BJ (cell line): ENCODE measurements around the gene ZNF554. TPM values are rescaled to one million over a fixed set of nuclear protein-coding genes. Genes with fewer than 3 reads are reported as not detected.

ENCODE experiments used
- CTCF ChIA-PET: fragments of 350-600 bp; formaldehyde crosslinking; extraction: SDS; loops from one replicate; lab custom pipeline; 2021; ENCODE audit warnings: antibody characterized with exemption, inconsistent platforms; lab: Yijun Ruan, JAX
- POLR2A ChIA-PET: fragments of 300-600 bp; sonication (Branson Sonifier 250); formaldehyde crosslinking; extraction: SDS; loops from one replicate; lab custom pipeline; 2021; ENCODE audit warnings: antibody characterized with exemption; lab: Charles Lee
- DNase-seq: peaks from one replicate; pipeline ENCODE4 v3.0.0-alpha.2; 2011; ENCODE audit warnings: low read depth
- H3K27me3 ChIP-seq: 2 replicates; pipeline ENCODE4 v1.6.0; 2011; ENCODE audit warnings: low read length; ENCODE audit not compliant: control insufficient read depth, insufficient read depth
- H3K36me3 ChIP-seq: 2 replicates; pipeline ENCODE4 v1.5.1; 2011; ENCODE audit warnings: low read length; ENCODE audit not compliant: control insufficient read depth, insufficient read depth
- H3K4me3 ChIP-seq: 2 replicates; pipeline ENCODE4 v1.5.1; 2011; ENCODE audit warnings: low read depth, mild to moderate bottlenecking, control low read depth, low read length
- CTCF ChIP-seq: IDR thresholded peaks from 2 replicates; pipeline ENCODE4 v1.5.1; 2011; ENCODE audit warnings: low read depth, mild to moderate bottlenecking, control low read depth, inconsistent platforms, low read length, moderate library complexity; ENCODE audit not compliant: insufficient read depth
- polyA plus RNA-seq: library from polyadenylated mRNA; depleted of rRNA; stranded (reverse); fragments of >200 nt; gene quantifications from 2 replicates; pipeline ENCODE4 v1.2.3, GENCODE V29; 2011

Gene ZNF554
- polyA plus RNA-seq, 1 experiment: 2.1 TPM

GRCh38 chr19:2785244-2785997, 34.2 kb upstream of the ZNF554 start, which contains the start of gene THOP1:
THOP1 (plus strand) TSS chr19:2785503; CDS start chr19:2785663, 160 bp downstream.
- peak within 1 kb of the TSS; percentile 97 for H3K4me3 ChIP-seq
- CTCF ChIA-PET: interaction anchor here (0.6 to 1.5 kb wide), 2 partner anchors 18 to 149 kb away, joined by 4 to 5 read pairs; no protein-coding TSS in a partner anchor
- no peak for TF ChIP-seq CTCF
- POLR2A ChIA-PET: interaction anchor here (0.5 to 0.6 kb wide), 2 partner anchors 8 to 36 kb away, joined by 3 read pairs; no protein-coding TSS in a partner anchor
- H3K36me3 ChIP-seq: no peaks in the 10 kb centered on the region; the same call in 1 of the 2 replicates
- DNase-seq: peak; percentile 84
- no peaks in the 10 kb centered on the region for H3K27me3 ChIP-seq

GRCh38 chr19:2787115-2787514, 32.6 kb upstream of the ZNF554 start:
- H3K36me3 ChIP-seq: peaks cover 6% of the 10 kb centered on the region; the same call in 1 of the 2 replicates
- POLR2A ChIA-PET: no interaction called here
- TF ChIP-seq CTCF: no peak
- no peak overlapping the region for H3K4me3 ChIP-seq
- CTCF ChIA-PET: interaction anchor here (1.4 kb wide), 1 partner anchor 33 kb away, joined by 4 read pairs; the partner anchor contains the start of gene ZNF554
- no peaks in the 10 kb centered on the region for H3K27me3 ChIP-seq
- no peak for DNase-seq

DNA sequence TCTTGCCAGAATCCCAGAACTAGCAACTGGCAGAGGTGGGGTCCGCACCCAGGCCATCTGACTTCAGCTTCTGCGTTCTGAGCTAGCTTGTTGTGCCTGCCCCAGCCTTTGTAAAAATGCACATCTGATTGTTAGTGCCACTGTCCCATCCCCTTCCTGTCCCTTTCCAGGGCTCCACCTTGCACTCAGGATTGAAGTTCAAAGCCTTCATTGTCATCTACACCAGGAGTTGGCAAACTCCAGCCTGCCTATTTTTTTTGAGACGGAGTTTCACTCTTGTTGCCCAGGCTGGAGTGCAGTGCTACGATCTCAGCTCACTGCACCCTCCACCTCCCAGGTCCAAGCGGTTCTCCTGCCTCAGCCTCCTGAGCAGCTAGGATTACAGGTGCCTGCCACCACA, 31.4 kb upstream of the ZNF554 start:
- no peak for TF ChIP-seq CTCF
- POLR2A ChIA-PET: no interaction called here
- no peaks in the 10 kb centered on the region for H3K27me3 ChIP-seq
- CTCF ChIA-PET: no interaction called here
- no peak for DNase-seq
- no peak overlapping the region for H3K4me3 ChIP-seq
- peaks cover 6% of the 10 kb centered on the region; the same call in 1 of the 2 replicates for H3K36me3 ChIP-seq

- no peak overlapping the region for H3K4me3 ChIP-seq
- TF ChIP-seq CTCF: no peak
- POLR2A ChIA-PET: no interaction called here
- DNase-seq: no peak
- peaks cover 9% of the 10 kb centered on the region for H3K36me3 ChIP-seq
- no peaks in the 10 kb centered on the region for H3K27me3 ChIP-seq
- CTCF ChIA-PET: no interaction called here
These were observed 29.5 kb upstream of the ZNF554 start for GRCh38 chr19:2790194-2790556.

GRCh38 chr19:2790557-2791271, 29.0 kb upstream of the ZNF554 start:
- DNase-seq: no peak
- no peak for TF ChIP-seq CTCF
- Histone ChIP-seq H3K27me3 (no peaks in the 10 kb centered on the region), H3K36me3 (peaks cover 13% of the 10 kb centered on the region), H3K4me3 (no peak overlapping the region)
- ChIA-PET CTCF (no interaction called here), POLR2A (no interaction called here)
